DMS53 treated with DMSO at 0.1 percent for 48 hours (cell line): ENCODE measurements around the gene TPD52L2.
A peak's percentile ranks its signal among the peaks of the same experiment; 100 is the strongest.
"Not testable (repeated sequence)": the region's sequence is repeated elsewhere in the genome, so short reads cannot be mapped to it uniquely, and the experiment has no call there.

Experiments used
- DNase-seq: peaks from one replicate; lab custom pipeline; 2025; ENCODE audit not compliant: unreplicated experiment; lab: John Stamatoyannopoulos, UW

TPD52L2 gene

GRCh38 chr20:63878899-63879663, 14.0 kb downstream of the TPD52L2 start:
- DNase-seq: no peak

GRCh38 chr20:63880901-63881300, 15.8 kb downstream of the TPD52L2 start:
- not testable (repeated sequence) for DNase-seq

GRCh38 chr20:63881451-63882226, 16.6 kb downstream of the TPD52L2 start:
- no peak for DNase-seq

- DNase-seq: no peak
Observed at GRCh38 chr20:63882257-63883200, 17.5 kb downstream of the TPD52L2 start.

GRCh38 chr20:63883201-63883593, 18.1 kb downstream of the TPD52L2 start:
- DNase-seq: no peak

GRCh38 chr20:63884506-63885263, 19.6 kb downstream of the TPD52L2 start:
- DNase-seq: no peak

- DNase-seq: no peak
Observed at GRCh38 chr20:63885264-63886053, 20.4 kb downstream of the TPD52L2 start.

- no peak for DNase-seq
Observed at GRCh38 chr20:63886054-63886419, 21.0 kb downstream of the TPD52L2 start.

GRCh38 chr20:63886921-63887320, 21.9 kb downstream of the TPD52L2 start:
- no peak for DNase-seq

- no peak for DNase-seq
Observed at GRCh38 chr20:63889241-63890200, 24.5 kb downstream of the TPD52L2 start.

- DNase-seq: no peak
Observed at GRCh38 chr20:63890201-63890576, 25.1 kb downstream of the TPD52L2 start.

GRCh38 chr20:63890616-63891015, 25.5 kb downstream of the TPD52L2 start:
- no peak for DNase-seq

GRCh38 chr20:63891061-63892002, 26.3 kb downstream of the TPD52L2 start:
- no peak for DNase-seq

- DNase-seq: no peak
Observed at GRCh38 chr20:63892402-63892801, 27.3 kb downstream of the TPD52L2 start.

- DNase-seq: no peak
Observed at GRCh38 chr20:63893999-63894357, 28.9 kb downstream of the TPD52L2 start.

- peak; percentile 89 for DNase-seq
Observed at GRCh38 chr20:63894358-63895201, 29.5 kb downstream of the TPD52L2 start, which contains the start of gene DNAJC5. Gene DNAJC5, plus strand, starts transcription at chr20:63895126. Its CDS starts 33,220 bp downstream, at chr20:63928346.
